K562 (cell line): Measurements from ENCODE around the gene THBS2. TPM values are rescaled to one million over a fixed set of nuclear protein-coding genes. Genes with fewer than 3 reads are reported as not detected.

Experiments
- ATAC-seq: fragments of 200-7000 bp; cut with Tn5 transposase; 3 replicates; pipeline ENCODE4 v1.9.1; 2020; ENCODE audit warnings: moderate library complexity
- BruUV-seq: library from RNA; stranded (reverse); fragments of 400-500 nt; replicated peaks from 2 replicates; lab custom pipeline; 2021; lab: Mats Ljungman, UMichigan
- CTCF ChIA-PET: fragments of 300-600 bp; formaldehyde crosslinking; extraction: SDS; loops from one replicate; lab custom pipeline; 2021; ENCODE audit warnings: low intra/inter-chr PET ratio; lab: Yijun Ruan, JAX
- POLR2A ChIA-PET: fragments of 300-600, 350-650 bp; sonication (Branson Sonifier 250); formaldehyde crosslinking; extraction: SDS; loops from one replicate; lab custom pipeline; 2021; ENCODE audit warnings: antibody characterized with exemption, inconsistent platforms; lab: Yijun Ruan, JAX
- DNase-seq, 4 experiments: peaks; one replicate each; pipeline versions ENCODE4 v3.0.0 to v3.0.0-alpha.2; 2011 to 2018; ENCODE audit warnings: low spot score in 3 of 4, mixed read lengths in 3 of 4; ENCODE audit errors: extremely low read depth in 1 of 4
- FAIRE-seq: peaks from 2 replicates; lab custom pipeline; 2011; peaks lifted over from hg19 to GRCh38; lab: Jason Lieb, UNC
- H2AFZ ChIP-seq: 2 replicates; pipeline ENCODE4 v1.6.0; 2011; ENCODE audit warnings: low read depth, low read length, control low read depth, inconsistent platforms
- H3K27ac ChIP-seq: fragments of 200-600 bp; 3 replicates; pipeline ENCODE4 v1.8.0; 2011; ENCODE audit warnings: low read depth, mild to moderate bottlenecking, control low read depth, inconsistent platforms, low read length, moderate library complexity, mixed read lengths; ENCODE audit errors: extremely low read depth
- H3K27me3 ChIP-seq, 2 experiments: fragments of 300-600 bp in 1 of 2; 2 replicates in 1 of 2; 3 replicates in 1 of 2; pipeline versions ENCODE4 v1.6.0 to v1.8.0; 2011; ENCODE audit warnings: inconsistent platforms in 2 of 2, low read length in 2 of 2, mild to moderate bottlenecking in 1 of 2, mixed read lengths in 1 of 2, moderate library complexity in 1 of 2; ENCODE audit not compliant: control insufficient read depth in 2 of 2, insufficient read depth in 2 of 2
- H3K36me3 ChIP-seq: fragments of 300-600 bp; 3 replicates; pipeline ENCODE4 v1.8.0; 2011; ENCODE audit warnings: mild to moderate bottlenecking, low read length, inconsistent platforms; ENCODE audit not compliant: control insufficient read depth, insufficient read depth
- H3K4me1 ChIP-seq, 2 experiments: fragments of 200-600 bp in 1 of 2; replicated peaks in 1 of 2; 2 replicates in 1 of 2; 3 replicates in 1 of 2; pipeline versions ENCODE4 v1.5.1 to v1.8.0; 2011; ENCODE audit warnings: inconsistent platforms in 2 of 2, low read length in 2 of 2, mild to moderate bottlenecking in 1 of 2, mixed read lengths in 1 of 2, moderate library complexity in 1 of 2; ENCODE audit not compliant: control insufficient read depth in 2 of 2, insufficient read depth in 2 of 2
- H3K4me2 ChIP-seq: 2 replicates; pipeline ENCODE4 v1.6.1; 2011; ENCODE audit warnings: low read length, control low read depth, inconsistent platforms, mixed read lengths; ENCODE audit not compliant: insufficient read depth
- H3K4me3 ChIP-seq: fragments of 200-600 bp; sonication (generic), shearing (Covaris generic); 2 replicates; pipeline ENCODE4 v1.5.1; 2016; ENCODE audit warnings: control low read depth, inconsistent platforms
- H3K79me2 ChIP-seq: fragments of 200-600 bp; 3 replicates; pipeline ENCODE4 v1.8.0; 2011; ENCODE audit warnings: low read length, inconsistent platforms; ENCODE audit not compliant: control insufficient read depth, insufficient read depth
- H3K9ac ChIP-seq, 2 experiments: 2 replicates each; pipeline versions ENCODE4 v1.6.0 to v1.6.1; 2011; ENCODE audit warnings: low read depth in 2 of 2, low read length in 2 of 2, control low read depth in 1 of 2, inconsistent platforms in 1 of 2, mild to moderate bottlenecking in 1 of 2, mixed read lengths in 1 of 2; ENCODE audit not compliant: insufficient read depth in 1 of 2
- H3K9me1 ChIP-seq: one replicate; pipeline ENCODE4 v1.6.0; 2011; ENCODE audit warnings: inconsistent platforms, mild to moderate bottlenecking, low read length, moderate library complexity; ENCODE audit not compliant: control insufficient read depth, insufficient read depth
- H3K9me3 ChIP-seq: replicated peaks from 2 replicates; pipeline ENCODE4 v1.5.1; 2011; ENCODE audit warnings: low read depth, low read length, inconsistent platforms; ENCODE audit not compliant: control insufficient read depth, insufficient read depth
- H4K20me1 ChIP-seq: replicated peaks from 2 replicates; pipeline ENCODE4 v1.6.1; 2011; ENCODE audit warnings: low read length, inconsistent platforms, mixed read lengths; ENCODE audit not compliant: control insufficient read depth, insufficient read depth
- E2F6 ChIP-seq, 2 experiments: IDR thresholded peaks; 2 replicates each; pipeline ENCODE4 v1.6.1; 2011; ENCODE audit warnings: borderline replicate concordance in 1 of 2, control low read depth in 1 of 2, low read depth in 1 of 2, low read length in 1 of 2, mild to moderate bottlenecking in 1 of 2, mixed read lengths in 1 of 2, moderate library complexity in 1 of 2; ENCODE audit not compliant: insufficient read depth in 1 of 2, insufficient read length in 1 of 2, poor library complexity in 1 of 2, severe bottlenecking in 1 of 2; ENCODE audit errors: extremely low read depth in 1 of 2
- ESRRB ChIP-seq: fragments of 250-450 bp; sonication (Bioruptor Pico); IDR thresholded peaks from 2 replicates; pipeline ENCODE4 v1.5.0; 2020; ENCODE audit warnings: mild to moderate bottlenecking, moderate library complexity, borderline replicate concordance
- JUND ChIP-seq, 2 experiments: IDR thresholded peaks; 2 replicates in 1 of 2; 3 replicates in 1 of 2; pipeline ENCODE4 v1.6.1; 2011; ENCODE audit warnings: borderline replicate concordance in 2 of 2, low read depth in 2 of 2, low read length in 2 of 2, improper control_type of control experiment in 1 of 2, missing biosample characterization in 1 of 2, missing genetic modification characterization in 1 of 2, missing genetic modification reagents in 1 of 2
- KDM2B ChIP-seq: fragments of 250-450 bp; sonication (Bioruptor Pico); IDR thresholded peaks from 2 replicates; pipeline ENCODE4 v1.8.0; 2021; ENCODE audit warnings: mild to moderate bottlenecking, moderate library complexity
- NR2F6 ChIP-seq: fragments of 450-650 bp; formaldehyde crosslinking; IDR thresholded peaks from 2 replicates; pipeline ENCODE4 v1.4.0; 2020; ENCODE audit warnings: mild to moderate bottlenecking
- NUFIP1 ChIP-seq: fragments of 450-650 bp; IDR thresholded peaks from 2 replicates; pipeline ENCODE4 v1.6.1; 2018; ENCODE audit not compliant: partially characterized antibody
- RBM15 ChIP-seq: fragments of 200-400 bp; formaldehyde crosslinking; IDR thresholded peaks from 2 replicates; pipeline ENCODE4 v1.6.1; 2018; ENCODE audit warnings: mild to moderate bottlenecking, low read length, moderate library complexity; ENCODE audit not compliant: insufficient read depth
- RBM22 ChIP-seq: fragments of 200-400 bp; formaldehyde crosslinking; IDR thresholded peaks from 2 replicates; pipeline ENCODE4 v1.6.1; 2018; ENCODE audit warnings: low read length, low read depth; ENCODE audit not compliant: poor library complexity, severe bottlenecking
- SMC3 ChIP-seq: conservative IDR thresholded peaks from 2 replicates; pipeline ENCODE4 v1.6.1; 2011; ENCODE audit warnings: low read depth, low read length, improper control_type of control experiment; ENCODE audit not compliant: insufficient read depth
- TAF15 ChIP-seq: fragments of 200-400 bp; formaldehyde crosslinking; IDR thresholded peaks from 2 replicates; pipeline ENCODE4 v1.6.1; 2017; ENCODE audit warnings: mild to moderate bottlenecking, low read depth, low read length, moderate library complexity
- TCF3 ChIP-seq: sonication (generic); formaldehyde crosslinking; IDR thresholded peaks from 2 replicates; pipeline ENCODE4 v1.4.0; 2020; ENCODE audit warnings: mild to moderate bottlenecking, missing genetic modification reagents
- XRCC5 ChIP-seq: fragments of 200-400 bp; formaldehyde crosslinking; IDR thresholded peaks from 2 replicates; pipeline ENCODE4 v1.6.1; 2017; ENCODE audit warnings: low read depth, mild to moderate bottlenecking, low read length
- ZC3H4 ChIP-seq: sonication (generic); formaldehyde crosslinking; IDR thresholded peaks from 2 replicates; pipeline ENCODE4 v1.9.0; 2021; ENCODE audit warnings: missing genetic modification reagents, borderline replicate concordance
- ZNF316 ChIP-seq: fragments of 450-650 bp; IDR thresholded peaks from 2 replicates; pipeline ENCODE4 v1.6.1; 2016
- ZNF444 ChIP-seq: fragments of 250-450 bp; sonication (Bioruptor Pico); IDR thresholded peaks from 2 replicates; pipeline ENCODE4 v1.4.0; 2020; ENCODE audit warnings: mild to moderate bottlenecking, moderate library complexity
- WGBS: fragments of 100-300 bp; shearing (Covaris generic); methylation state at CpG from one replicate; pipeline ENCODE4 v1.1.6; 2016; ENCODE audit warnings: low coverage, mixed read lengths; ENCODE audit not compliant: insufficient coverage; ENCODE audit errors: missing lambda C conversion rate; 5-methylcytosine and 5-hydroxymethylcytosine counted together
- in situ Hi-C: fragments of 300-500 bp; cut with MboI; formaldehyde crosslinking; loops from 4 replicates; pipeline ENCODE4 v1.15.0; 2018; ENCODE audit warnings: inconsistent platforms, mixed read lengths
- intact Hi-C: fragments of 100-400 bp; cut with micrococcal nuclease; formaldehyde crosslinking; loops from 2 replicates; pipeline ENCODE4 v1.14.2; 2022
- polyA plus RNA-seq, 8 experiments: library from polyadenylated mRNA; depleted of rRNA in 4 of 8; stranded (reverse) in 5 of 8; unstranded in 3 of 8; fragments of >200 nt; fragmentation: Nextera tagmentation in 2 of 8; fragmentation: Illumina TruSeq in 1 of 8; extraction: Ambion mirVana in 2 of 8; extraction: Trizol in 1 of 8; gene quantifications; 2 replicates each; pipeline versions ENCODE4 v1.2.1 to v1.2.3, GENCODE V29; 2011 to 2014; ENCODE audit warnings: inconsistent platforms in 1 of 8, missing spikeins in 1 of 8
- total RNA-seq, 7 experiments: library from RNA; depleted of rRNA in 6 of 7; stranded (reverse); fragments of >200 nt in 6 of 7; fragmentation: Illumina TruSeq in 2 of 7; extraction: Trizol in 2 of 7; gene quantifications; 2 replicates each; pipeline versions ENCODE4 v1.2.1 to v1.2.3, GENCODE V29; 2011 to 2021; ENCODE audit warnings: low replicate concordance in 1 of 7

The THBS2 gene
- total and polyA plus RNA-seq, 9 of the 15 experiments (the other 6 are each of a cell fraction or from before 2014, with no cell fraction given) = 0.03 to 0.11 (median 0.03) TPM; not detected in 6

GRCh38 chr6:169234634-169235033, 19.0 kb downstream of the THBS2 start:
- Histone ChIP-seq H3K27ac (no peak overlapping the region), H3K27me3 (peaks cover 13 to 62% of the 10 kb centered on the region in 2 experiments), H3K79me2 (no peaks in the 10 kb centered on the region), H3K9me3 (peaks cover 2% of the 10 kb centered on the region), H2AFZ (no peak overlapping the region), H3K4me2 (no peak overlapping the region), H3K9me1 (no peaks in the 10 kb centered on the region), H3K9ac (no peak overlapping the region), H3K4me3 (no peak overlapping the region), H4K20me1 (no peaks in the 10 kb centered on the region), H3K4me1 (peaks cover 0 to 10% of the 10 kb centered on the region in 2 experiments; a peak in 1 of 5 replicates), H3K36me3 (no peaks in the 10 kb centered on the region)
- ChIA-PET POLR2A (interaction anchor here (0.6 kb wide), 1 partner anchor 8 kb away, joined by 3 read pairs; no protein-coding TSS in a partner anchor), CTCF (no interaction called here)
- in situ Hi-C loops = no loop called here
- FAIRE-seq = no peak
- ATAC-seq = no peak
- intact Hi-C loops = no loop called here
- no TSS peak for BruUV-seq
- DNase-seq = no peak
- TF ChIP-seq RBM15 = no peak
- TF ChIP-seq KDM2B (CRISPR knock-in tag) = no peak
- TF ChIP-seq TCF3 = no peak
- TF ChIP-seq ZC3H4 (CRISPR knock-in tag) = no peak
- TF ChIP-seq XRCC5 = no peak
- no peak for TF ChIP-seq ZNF444
- TF ChIP-seq SMC3 = no peak
- no peak for TF ChIP-seq E2F6 (IDR thresholded peaks at IDR 0.05; ENCODE audit: borderline replicate concordance in 1 of 2, extremely low read depth in 1 of 2, insufficient read depth in 1 of 2, insufficient read length in 1 of 2, low read depth in 1 of 2, low read length in 1 of 2, poor library complexity in 1 of 2, severe bottlenecking in 1 of 2)
- TF ChIP-seq JUND (IDR thresholded peaks at IDR 0.05; ENCODE audit: borderline replicate concordance, low read depth, low read length) = no peak
- no peak for TF ChIP-seq JUND (tag; IDR thresholded peaks at IDR 0.05; ENCODE audit: borderline replicate concordance, low read depth, low read length)
- TF ChIP-seq TAF15 = no peak
- TF ChIP-seq RBM22 = no peak
- TF ChIP-seq NUFIP1 = no peak
- TF ChIP-seq ZNF316 = no peak
- no peak for TF ChIP-seq ESRRB
- no peak for TF ChIP-seq NR2F6
- WGBS = 3% methylated on average over 18 of the region's 18 CpGs
